A673 (cell line): ENCODE data around the gene LRRC47. TPM values are rescaled to one million over a fixed set of nuclear protein-coding genes. Genes with fewer than 3 reads are reported as not detected.

Experiments used
- BruUV-seq: library from RNA; stranded (reverse); fragments of 400-500 nt; replicated peaks from 2 replicates; lab custom pipeline; 2021; lab: Mats Ljungman, UMichigan
- CTCF ChIA-PET: fragments of 300-600 bp; sonication (Branson Sonifier 250); formaldehyde crosslinking; loops from one replicate; lab custom pipeline; 2022; ENCODE audit warnings: antibody characterized with exemption; lab: Charles Lee
- POLR2A ChIA-PET: fragments of 300-600 bp; sonication (Branson Sonifier 250); formaldehyde crosslinking; loops from one replicate; lab custom pipeline; 2022; ENCODE audit warnings: antibody characterized with exemption; ENCODE audit not compliant: low non-redundant PET; lab: Charles Lee
- DNase-seq: peaks from one replicate; pipeline ENCODE4 v3.0.0-alpha.2; 2015; ENCODE audit warnings: low spot score
- H3K27ac ChIP-seq: fragments of 200-600 bp; sonication (generic); 2 replicates; pipeline ENCODE4 v1.5.1; 2016; ENCODE audit warnings: mixed run types, low read depth, mild to moderate bottlenecking, mixed read lengths, antibody characterized with exemption, low read length; ENCODE audit not compliant: poor library complexity, severe bottlenecking
- H3K27me3 ChIP-seq: fragments of 200-600 bp; sonication (generic); replicated peaks from 2 replicates; pipeline ENCODE4 v1.6.1; 2017; ENCODE audit warnings: mixed run types, low read depth, mild to moderate bottlenecking, mixed read lengths, antibody characterized with exemption, low read length; ENCODE audit not compliant: insufficient read depth, poor library complexity
- H3K36me3 ChIP-seq: fragments of 200-600 bp; sonication (generic); 2 replicates; pipeline ENCODE4 v1.6.1; 2016; ENCODE audit warnings: mixed run types, mild to moderate bottlenecking, mixed read lengths, antibody characterized with exemption, low read length; ENCODE audit not compliant: insufficient read depth, poor library complexity, severe bottlenecking
- H3K4me1 ChIP-seq: fragments of 200-600 bp; sonication (generic); 2 replicates; pipeline ENCODE4 v1.6.1; 2017; ENCODE audit warnings: mixed run types, mild to moderate bottlenecking, mixed read lengths, antibody characterized with exemption, low read length; ENCODE audit not compliant: insufficient read depth, poor library complexity, severe bottlenecking
- H3K4me3 ChIP-seq: fragments of 200-600 bp; sonication (generic); 2 replicates; pipeline ENCODE4 v1.5.1; 2016; ENCODE audit warnings: low read depth, mixed run types, mild to moderate bottlenecking, mixed read lengths, low read length; ENCODE audit not compliant: poor library complexity, severe bottlenecking
- H3K9me3 ChIP-seq: fragments of 200-600 bp; sonication (generic); 2 replicates; pipeline ENCODE4 v1.6.1; 2016; ENCODE audit warnings: mixed run types, low read depth, mild to moderate bottlenecking, mixed read lengths, antibody characterized with exemption, low read length; ENCODE audit not compliant: poor library complexity, severe bottlenecking
- EZH2 ChIP-seq: fragments of 200-600 bp; sonication (generic); IDR thresholded peaks from 2 replicates; pipeline ENCODE4 v1.6.1; 2017; ENCODE audit warnings: borderline replicate concordance, low read depth, mild to moderate bottlenecking, mixed read lengths, antibody characterized with exemption, low read length; ENCODE audit not compliant: poor library complexity, severe bottlenecking
- intact Hi-C: fragments of 100-400 bp; cut with micrococcal nuclease; formaldehyde crosslinking; loops from one replicate; pipeline ENCODE4 v1.10.0; 2022; ENCODE audit not compliant: unreplicated experiment
- total RNA-seq: library from RNA; stranded (reverse); gene quantifications from 2 replicates; pipeline ENCODE4 v1.2.3, GENCODE V29; 2021
- TF ChIP-seq, protein P1 (sequence below): fragments of 300-800, 200-600 bp; sonication (generic); conservative IDR thresholded peaks from 2 replicates; pipeline ENCODE4 v1.5.1; 2017; ENCODE audit warnings: low read depth, mild to moderate bottlenecking, antibody characterized with exemption, low read length, moderate library complexity, mixed read lengths

Gene LRRC47
- total RNA-seq, 1 experiment from 2014 or later = 86.7 TPM

DNA sequence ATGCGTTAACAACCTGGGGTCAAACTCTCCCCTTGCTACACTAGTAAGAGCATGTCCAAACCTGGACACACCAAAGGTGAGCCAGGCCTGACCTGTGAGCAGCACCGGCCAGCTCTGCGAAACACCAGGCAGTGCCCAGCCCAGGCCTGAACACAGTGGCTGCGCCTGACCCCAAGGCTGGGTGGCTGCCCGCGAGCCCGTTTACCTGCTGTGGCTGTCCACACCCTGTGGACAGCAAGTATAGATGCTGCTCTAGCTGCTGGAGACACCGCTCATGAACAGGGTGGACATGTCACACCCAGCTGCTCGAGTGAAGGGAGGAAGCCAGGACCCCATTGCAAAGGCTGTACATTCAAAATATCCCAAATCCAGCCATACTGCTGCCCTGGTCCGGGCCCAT is 51.7 kb downstream of the LRRC47 start:
- CTCF ChIA-PET = no interaction called here
- Histone ChIP-seq H3K27me3 (no peaks in the 10 kb centered on the region), H3K36me3 (peaks cover 5% of the 10 kb centered on the region), H3K9me3 (no peaks in the 10 kb centered on the region), H3K4me1 (peaks cover 11% of the 10 kb centered on the region), H3K4me3 (no peak overlapping the region), H3K27ac (no peak overlapping the region)
- no peak for DNase-seq
- no peak for TF ChIP-seq EZH2
- TF ChIP-seq, protein P1, sequence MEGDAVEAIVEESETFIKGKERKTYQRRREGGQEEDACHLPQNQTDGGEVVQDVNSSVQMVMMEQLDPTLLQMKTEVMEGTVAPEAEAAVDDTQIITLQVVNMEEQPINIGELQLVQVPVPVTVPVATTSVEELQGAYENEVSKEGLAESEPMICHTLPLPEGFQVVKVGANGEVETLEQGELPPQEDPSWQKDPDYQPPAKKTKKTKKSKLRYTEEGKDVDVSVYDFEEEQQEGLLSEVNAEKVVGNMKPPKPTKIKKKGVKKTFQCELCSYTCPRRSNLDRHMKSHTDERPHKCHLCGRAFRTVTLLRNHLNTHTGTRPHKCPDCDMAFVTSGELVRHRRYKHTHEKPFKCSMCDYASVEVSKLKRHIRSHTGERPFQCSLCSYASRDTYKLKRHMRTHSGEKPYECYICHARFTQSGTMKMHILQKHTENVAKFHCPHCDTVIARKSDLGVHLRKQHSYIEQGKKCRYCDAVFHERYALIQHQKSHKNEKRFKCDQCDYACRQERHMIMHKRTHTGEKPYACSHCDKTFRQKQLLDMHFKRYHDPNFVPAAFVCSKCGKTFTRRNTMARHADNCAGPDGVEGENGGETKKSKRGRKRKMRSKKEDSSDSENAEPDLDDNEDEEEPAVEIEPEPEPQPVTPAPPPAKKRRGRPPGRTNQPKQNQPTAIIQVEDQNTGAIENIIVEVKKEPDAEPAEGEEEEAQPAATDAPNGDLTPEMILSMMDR = no peak
- intact Hi-C loops = no loop called here
- POLR2A ChIA-PET = no interaction called here
- no TSS peak for BruUV-seq

DNA sequence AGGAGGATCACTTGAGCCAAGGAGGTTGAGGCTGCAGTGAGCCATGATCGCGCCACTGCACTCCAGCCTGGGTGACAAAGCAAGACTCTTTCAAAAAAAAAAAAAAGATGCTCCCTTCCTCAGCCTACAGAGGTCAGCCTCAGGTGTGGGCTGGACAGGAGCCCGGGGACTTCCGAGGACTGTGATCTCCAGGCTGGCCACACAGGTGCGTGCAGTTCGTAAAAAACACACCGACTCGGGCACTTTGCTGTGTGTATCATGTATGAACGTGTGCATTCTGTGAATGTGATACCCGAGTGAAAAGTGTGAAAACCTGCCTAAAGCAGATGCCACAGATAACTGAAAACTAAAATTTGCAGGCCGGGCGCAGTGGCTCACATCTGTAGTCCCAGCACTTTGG is 52.5 kb downstream of the LRRC47 start:
- no peak overlapping the region for H3K4me3 ChIP-seq
- no TSS peak for BruUV-seq
- intact Hi-C loops = no loop called here
- no peak for DNase-seq
- no peaks in the 10 kb centered on the region for H3K9me3 ChIP-seq
- peaks cover 7% of the 10 kb centered on the region for H3K36me3 ChIP-seq
- POLR2A ChIA-PET = no interaction called here
- TF ChIP-seq, protein P1 = no peak
- no peak for TF ChIP-seq EZH2
- peaks cover 11% of the 10 kb centered on the region for H3K4me1 ChIP-seq
- no peaks in the 10 kb centered on the region for H3K27me3 ChIP-seq
- CTCF ChIA-PET = no interaction called here
- H3K27ac ChIP-seq = no peak overlapping the region

DNA sequence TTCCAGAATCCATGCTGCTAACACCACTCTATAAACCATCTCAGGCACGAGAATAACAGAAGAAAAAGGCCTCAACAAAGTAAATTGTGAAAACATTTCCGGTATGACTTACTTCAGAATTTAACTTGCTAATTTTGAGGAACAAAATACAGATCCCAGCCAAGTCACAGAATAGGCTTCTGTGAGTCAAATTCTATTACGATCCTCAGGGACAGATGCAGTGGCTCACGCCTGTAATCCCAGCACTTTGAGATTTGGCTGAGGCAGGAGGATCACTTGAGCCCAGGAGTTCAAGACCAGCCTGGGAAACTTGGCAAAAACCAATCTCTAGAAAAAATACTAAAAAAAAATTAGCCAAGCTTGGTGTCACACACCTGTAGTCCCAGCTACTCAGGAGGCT is 52.9 kb downstream of the LRRC47 start:
- ChIA-PET CTCF (no interaction called here), POLR2A (no interaction called here)
- BruUV-seq = no TSS peak
- H3K36me3 ChIP-seq = peaks cover 10% of the 10 kb centered on the region
- intact Hi-C loops = no loop called here
- TF ChIP-seq, protein P1 = no peak
- no peak for TF ChIP-seq EZH2
- no peaks in the 10 kb centered on the region for H3K9me3 ChIP-seq
- H3K27me3 ChIP-seq = no peaks in the 10 kb centered on the region
- H3K27ac ChIP-seq = no peak overlapping the region
- no peak for DNase-seq
- no peak overlapping the region for H3K4me3 ChIP-seq
- peaks cover 11% of the 10 kb centered on the region for H3K4me1 ChIP-seq
